ENCODE results near the gene GZF1.

GZF1 gene

DNA sequence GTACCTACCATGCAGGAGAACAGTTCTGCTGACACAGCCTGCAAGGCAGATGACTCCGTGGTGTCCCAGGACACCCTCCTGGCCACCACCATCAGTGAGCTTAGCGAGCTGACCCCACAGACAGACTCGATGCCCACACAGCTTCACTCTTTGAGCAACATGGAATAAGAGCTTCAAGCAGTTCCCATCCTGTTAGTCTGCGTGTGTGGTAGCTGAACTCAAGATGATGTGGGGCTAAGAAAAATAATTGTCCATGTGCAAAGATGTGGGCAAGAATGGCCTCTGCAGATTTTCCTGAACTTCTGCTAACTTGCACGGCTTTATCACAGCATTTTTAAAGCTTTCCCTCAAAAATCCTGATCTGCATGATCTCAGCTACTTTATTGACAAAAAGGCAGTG is 8.3 kb downstream of the GZF1 start:
- no peak for DNase-seq

DNA sequence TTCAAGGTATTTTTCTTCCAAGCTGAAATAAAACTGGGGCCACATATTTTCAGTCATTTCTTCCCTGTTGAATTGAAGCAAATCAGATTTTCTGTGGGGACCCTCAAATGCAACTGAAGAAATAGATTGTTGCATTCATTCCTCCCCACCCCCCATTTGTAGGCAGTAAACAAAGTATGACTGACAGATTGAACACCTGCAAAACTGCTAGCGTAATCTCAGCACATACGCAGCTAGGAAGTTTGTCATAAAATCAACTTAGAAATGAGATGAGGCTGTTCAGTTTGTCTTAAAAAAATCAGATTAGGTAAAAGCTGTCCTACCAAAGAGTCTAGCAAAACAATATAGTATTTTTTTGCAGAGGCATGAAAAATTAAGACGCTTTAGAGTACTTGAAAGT is 8.9 kb downstream of the GZF1 start:
- no peak for DNase-seq

DNA sequence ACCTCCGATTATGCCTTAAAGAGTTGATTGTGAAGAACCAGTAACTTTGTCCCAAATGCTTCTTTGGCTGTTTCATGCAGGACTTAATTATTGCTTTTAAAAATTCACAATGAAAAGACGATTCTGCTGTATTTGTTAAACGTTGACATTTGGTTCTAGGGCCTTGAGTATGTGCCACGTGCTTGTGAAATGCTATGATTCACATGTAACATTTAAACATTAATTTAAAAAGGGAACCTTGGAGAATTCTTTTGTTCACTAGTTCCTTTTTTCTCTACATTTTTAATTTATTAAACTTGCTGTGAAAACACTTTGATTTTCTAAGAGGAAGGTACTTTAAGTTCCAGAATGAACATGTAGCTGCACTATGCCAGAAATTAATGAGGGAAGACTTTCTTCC is 9.5 kb downstream of the GZF1 start:
- DNase-seq, result no peak

DNA sequence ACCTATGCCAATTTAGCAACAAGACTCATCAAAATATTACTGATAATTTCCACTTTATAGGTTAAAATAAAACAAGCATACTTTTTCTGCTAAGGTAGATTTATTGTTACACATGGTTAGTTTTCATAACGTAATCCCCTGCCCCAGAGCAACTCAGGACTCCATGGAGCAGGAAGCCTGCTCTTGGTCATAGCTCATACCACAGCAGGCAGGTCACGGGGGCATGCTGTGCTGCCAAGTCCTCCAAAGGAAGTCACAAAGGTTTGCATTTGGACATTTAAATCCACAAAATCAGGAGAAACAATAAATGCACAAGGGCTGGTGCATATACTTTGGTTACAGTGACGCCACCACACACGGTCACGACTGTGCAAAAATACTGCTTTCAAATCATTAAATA is 12.5 kb downstream of the GZF1 start:
- DNase-seq, result no peak

DNA sequence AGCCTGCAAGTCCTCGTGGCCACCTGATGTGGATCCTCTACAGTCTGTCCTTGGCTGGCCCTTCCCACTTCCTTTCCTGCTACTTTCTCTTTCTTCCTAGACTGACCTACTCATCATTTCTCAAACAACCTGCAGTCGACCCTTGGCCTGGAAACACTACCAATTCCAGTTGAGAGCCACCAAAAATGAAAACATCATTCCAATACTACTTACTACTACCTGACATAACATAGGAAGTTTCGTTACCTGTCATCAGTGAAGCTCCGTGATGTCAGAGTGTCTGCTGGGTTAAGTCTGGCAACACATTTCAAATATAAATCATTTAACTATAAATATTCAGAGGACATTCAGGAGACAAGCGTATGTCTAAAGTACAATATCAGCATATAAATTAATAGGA is 13.8 kb downstream of the GZF1 start:
- no peak for DNase-seq

DNA sequence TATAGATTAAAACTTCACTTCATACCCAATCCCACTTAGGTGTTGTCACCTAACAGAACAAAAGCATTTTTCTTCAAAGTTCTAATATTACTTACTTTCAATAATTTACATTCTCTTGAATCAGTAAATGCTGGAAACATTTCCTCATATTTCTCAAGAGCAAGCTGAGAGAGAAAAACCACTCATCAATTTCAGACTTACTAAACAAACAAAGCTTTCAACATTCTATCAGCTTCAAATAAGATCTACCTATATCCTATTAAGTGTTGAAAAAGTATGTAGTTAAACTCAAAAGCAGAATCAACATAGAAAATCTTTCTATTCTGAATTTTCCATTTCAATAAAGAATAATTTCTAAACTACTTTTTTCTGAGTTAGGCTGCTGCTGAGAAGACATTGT is 17.8 kb downstream of the GZF1 start:
- no peak for DNase-seq

DNA sequence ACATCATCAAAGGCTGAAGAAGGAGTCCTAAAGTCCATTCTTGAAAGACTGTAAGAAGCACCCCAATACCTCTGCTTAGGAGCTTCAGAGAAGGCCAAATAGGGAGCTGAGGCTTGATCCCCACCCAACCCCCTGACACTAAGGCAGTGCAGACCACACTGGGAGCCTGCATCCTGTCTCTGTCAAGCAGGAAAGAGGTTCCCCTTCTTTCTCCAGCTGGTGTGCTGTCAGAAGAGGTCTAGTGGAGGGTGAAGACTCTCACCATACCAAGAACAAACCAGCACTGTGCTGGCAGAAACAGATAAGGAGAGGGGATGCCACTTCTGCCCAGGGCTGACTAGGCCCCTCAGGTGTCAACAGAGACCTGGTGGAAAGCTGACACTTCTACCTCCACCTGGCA is 19.9 kb downstream of the GZF1 start:
- no peak for DNase-seq

DNA sequence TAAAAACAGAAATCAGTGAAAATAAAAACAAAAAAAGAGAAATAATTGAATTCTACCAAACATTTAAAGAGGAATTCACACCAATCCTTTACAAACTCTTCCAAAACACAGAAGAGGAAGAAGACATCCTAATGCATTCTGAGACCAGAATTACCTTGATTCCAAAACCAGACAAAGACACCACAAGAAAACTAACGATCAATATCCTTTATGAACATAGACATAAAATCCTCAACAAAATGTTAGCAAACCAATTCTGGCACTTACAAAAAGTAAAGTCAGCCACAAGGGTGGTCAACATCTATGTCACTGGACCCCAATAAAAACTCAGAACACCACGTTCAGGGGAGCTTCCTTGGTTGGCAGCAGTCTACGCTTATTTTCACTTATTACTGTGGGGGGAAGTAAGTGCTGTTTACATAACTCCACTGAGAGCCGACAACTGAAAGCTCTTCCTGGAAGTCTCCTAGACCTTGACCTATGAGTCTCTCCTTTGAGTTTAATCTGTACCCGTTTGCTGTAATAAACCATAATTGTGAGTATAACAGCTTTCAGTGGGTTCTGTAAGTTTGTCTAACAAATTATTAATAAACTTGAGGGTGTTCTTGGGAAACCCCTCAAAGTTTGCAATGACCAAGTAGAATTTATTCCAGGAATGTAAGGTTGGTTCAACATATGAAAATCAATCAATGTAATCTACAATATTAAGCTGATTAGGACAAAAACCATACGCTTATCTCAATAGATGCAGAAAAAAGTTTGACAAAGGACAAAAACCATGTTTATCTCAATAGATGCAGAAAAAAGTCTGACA is 24.5 kb downstream of the GZF1 start:
- DNase-seq, result no peak

DNA sequence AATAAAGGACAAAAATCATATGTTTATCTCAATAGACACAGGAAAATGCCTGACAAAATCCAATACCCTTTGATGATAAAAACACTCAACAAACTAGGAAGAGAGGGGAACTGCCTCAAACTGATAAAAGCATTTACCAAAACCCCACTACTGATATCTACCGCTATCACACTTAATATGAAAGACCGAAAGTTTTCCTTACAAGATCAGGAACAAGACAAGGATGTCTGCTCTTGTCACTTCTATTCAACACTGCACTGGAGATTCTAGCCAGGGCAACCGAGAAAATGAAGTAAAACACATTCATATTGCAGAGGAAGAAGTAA is 25.1 kb downstream of the GZF1 start:
- no peak for DNase-seq

DNA sequence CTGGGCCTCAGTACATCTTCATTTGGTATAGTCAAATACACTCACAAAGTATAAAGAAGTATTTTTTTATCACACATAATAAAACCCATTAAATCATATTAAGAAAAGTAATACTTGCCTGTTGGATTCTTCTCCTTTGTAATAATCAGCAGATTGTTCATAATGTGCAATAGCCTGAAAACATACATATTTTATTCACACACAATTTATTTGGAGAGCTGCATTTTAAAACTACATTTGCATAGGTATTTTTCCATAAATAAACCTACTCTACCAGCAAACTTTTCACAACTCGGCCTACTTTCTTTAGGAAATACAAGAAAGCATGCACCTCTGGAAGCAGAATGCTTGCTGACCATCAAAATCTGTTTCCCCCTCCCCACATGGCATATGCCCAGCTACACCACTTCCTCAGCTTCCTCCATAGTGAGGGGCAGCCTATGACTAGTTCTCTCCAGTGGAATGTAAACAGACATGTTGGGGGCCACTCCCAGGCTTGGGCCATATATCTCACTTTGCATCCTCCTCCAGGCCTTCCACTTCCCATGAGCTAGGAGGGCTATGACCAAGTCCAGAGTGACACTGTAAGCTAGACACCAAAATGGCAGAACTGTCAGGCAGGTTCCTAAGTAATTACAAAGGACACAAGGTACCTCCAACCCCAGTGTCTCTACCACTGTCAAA is 28.3 kb downstream of the GZF1 start:
- DNase-seq, result no peak

DNA sequence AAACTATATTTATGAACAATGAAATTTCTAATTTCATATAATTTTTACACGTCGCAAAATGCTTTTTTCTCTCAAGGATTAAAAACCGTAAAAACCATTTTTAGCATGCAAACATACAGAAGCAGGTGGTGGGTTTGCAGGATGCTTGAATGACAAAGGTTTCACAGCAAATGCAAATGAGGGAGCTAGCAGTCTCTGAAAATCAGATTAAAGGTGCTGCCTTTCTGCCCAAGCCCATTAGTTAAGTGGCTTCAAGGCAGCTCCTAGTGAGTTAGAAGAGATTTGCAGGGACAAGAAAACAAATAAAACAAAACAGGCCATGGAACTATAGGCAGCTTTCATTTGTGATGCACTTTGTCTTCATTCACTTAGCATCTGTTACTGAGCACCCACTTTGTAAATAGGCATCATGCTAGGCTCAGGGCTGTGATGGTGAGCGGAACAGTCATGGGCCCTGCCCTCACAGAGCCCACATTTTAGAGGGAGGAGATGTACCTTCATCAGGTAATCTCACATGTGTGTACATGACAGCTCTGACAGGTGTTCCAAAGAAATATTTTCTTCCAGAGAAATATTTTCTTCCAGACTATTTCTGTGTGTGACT is 29.8 kb downstream of the GZF1 start:
- no peak for DNase-seq

DNA sequence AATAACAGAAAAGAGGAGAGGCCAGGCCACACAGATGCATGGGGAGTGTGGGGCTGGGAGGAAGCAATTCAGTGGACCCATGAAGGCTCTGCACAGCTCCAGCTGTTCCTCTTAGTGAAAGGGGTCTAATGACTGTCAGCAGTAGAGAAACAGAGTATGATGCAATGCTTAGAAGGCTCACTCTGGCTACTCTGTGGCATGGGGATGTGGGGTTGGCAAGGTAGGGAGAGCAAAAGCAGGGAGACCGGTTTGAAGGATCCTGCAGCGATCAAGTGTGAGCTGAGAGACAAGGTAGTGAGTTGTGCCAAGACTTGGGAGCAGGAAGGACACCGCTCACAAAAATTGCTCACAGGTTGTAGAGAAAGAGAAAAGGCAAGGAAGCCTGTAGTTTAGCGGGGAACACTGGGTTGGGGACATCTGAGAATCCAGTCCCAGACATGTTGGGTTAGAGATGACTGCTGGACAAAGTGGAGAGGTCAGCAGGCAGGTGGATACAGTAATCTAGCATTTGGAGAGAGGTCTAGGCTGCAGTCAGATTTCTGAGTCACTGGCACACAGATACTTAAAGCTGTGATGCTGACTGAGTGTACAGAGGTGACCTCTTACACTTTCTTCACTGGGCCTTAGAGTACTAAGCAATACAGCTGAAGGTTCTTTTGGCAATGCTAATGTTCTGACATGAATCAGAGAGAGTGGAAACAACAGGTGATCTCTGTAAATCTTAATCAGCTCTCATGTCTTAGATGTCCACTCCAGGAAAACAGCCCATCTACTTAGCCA is 32.2 kb downstream of the GZF1 start:
- DNase-seq, result no peak

DNA sequence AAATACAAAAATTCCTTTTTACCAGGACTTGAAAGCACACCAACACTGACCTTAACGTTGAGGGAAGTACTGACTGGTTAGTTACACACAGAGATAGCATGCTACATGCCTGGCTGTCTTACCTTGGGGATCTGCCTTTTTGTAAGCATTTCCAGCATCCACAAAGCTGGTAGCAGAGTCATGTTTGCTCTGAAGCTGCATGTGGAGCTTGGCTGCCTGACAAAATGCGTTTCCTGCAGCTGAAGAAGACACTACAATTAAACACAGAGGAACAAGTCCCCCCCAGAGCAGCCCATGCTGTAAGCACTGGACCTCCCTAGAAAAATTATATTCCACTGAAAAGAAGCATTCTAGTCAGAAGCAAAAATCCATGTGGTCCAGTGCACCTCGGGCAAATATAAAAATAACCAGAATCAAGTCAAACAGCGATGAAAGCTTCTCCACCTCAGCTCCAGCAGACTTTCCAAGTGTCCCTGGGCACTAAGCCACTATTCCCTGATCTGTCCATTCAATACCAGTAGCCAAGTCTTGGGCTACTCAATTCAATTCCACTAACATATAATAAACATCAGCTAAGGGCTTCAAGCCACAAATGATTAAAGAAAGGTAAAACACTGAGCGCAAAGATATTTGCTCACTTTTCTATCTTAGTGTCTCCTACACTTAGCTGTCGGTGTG is 35.1 kb downstream of the GZF1 start:
- DNase-seq, result no peak

DNA sequence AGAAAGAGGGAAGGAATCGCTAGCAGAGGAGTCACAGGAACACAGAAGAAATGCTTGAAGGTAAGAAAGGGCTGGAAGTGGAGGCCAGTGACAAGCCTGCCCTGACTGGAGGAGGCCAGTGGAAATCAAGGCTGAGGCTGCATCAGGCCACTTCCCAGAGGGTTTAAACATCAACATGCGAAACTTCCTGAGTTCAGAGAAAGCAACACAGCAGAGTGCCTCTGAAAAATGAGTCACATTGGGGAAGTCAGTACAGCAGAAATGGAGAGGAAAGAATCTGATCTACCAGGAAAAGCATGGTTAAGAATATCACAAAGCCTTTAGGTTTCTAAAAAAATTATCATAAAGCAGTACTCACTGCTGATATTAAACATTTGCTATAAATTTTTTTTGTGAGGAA is 36.0 kb downstream of the GZF1 start:
- no peak for DNase-seq

DNA sequence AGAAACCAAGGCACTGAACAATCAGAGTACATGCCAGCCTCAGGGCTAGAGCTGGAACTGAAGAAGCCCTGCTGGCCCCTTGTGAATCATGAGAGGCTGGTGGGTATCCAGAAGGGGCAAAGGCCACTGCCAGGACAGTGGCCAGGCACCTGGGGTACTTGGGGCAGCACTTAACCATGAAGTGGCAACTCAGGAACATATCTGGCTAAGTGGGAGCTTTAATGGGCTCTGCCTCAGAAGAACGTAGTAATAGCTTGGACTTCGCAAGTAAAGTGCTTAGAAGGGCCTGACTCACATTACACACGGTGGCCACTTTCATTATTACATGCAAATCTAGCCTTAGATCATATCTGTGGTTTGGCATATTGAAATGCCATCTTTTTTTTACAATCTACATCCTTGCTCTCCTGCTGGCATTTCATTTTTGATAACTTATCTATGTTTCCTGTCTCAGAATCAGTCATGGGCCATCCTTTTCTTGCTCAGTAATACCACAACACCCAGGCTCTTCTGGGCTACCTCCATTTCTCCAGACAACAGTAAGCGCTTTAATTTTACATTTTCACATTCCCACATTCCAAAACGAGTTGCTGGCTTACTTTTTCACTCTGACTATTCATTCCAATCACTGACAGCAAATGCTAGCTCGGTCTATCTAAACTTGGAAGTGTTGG is 37.7 kb downstream of the GZF1 start:
- DNase-seq, result no peak

DNA sequence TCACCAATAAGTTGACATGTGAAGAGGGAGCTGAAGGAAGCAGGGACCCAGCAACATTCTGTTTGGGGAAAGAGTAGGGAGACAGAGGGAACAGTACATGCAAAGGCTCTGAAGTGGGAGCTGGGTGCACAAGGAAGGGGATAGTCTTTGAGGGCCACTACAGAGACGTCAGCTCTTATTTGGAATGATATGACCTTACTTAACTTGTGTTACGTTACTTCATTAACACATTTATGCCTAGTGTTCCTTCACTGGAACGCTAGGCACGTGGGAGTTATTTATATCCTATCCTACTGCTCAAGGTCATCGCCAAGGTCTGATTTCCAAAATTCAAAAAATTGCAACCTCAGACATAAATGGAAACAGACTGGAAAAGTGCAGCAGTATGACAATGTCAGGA is 39.1 kb downstream of the GZF1 start:
- DNase-seq, result no peak

DNA sequence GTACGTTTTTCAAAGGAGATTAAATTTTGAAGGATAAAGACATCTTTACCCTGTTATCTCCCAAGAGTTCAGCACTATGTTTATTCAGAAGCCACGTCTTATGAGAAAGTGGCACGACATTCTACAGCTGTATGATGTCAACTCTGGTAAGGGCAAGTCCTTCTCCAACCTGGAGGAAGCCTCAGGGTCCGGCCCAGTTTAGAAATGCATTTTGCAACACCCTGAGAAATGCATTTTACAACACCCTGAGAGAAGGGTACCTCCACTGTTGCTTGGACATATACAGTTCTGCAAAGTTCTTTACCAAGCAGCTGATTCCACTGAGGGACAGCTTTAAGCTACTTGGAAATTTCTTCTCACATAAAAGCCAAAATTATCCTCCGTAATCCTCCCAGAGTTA is 41.8 kb downstream of the GZF1 start:
- no peak for DNase-seq

DNA sequence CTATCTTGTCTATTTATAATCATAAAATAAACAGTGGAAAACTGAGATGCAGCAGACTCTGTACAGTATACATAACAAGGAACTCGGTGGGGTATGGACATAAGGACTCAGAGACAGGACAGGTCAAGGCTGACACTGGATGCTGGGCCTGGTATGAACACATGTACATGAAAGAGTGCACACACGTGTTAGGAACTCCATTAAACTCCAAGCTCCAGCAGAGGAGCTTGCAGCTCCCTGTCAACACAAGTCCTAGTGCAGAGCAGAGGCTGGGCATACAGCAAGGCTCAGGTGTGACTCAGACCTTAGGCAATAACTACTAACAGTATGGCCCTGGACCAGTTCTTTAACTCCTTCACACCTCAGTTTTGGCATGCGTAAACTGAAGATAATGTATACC is 42.2 kb downstream of the GZF1 start:
- no peak for DNase-seq

DNA sequence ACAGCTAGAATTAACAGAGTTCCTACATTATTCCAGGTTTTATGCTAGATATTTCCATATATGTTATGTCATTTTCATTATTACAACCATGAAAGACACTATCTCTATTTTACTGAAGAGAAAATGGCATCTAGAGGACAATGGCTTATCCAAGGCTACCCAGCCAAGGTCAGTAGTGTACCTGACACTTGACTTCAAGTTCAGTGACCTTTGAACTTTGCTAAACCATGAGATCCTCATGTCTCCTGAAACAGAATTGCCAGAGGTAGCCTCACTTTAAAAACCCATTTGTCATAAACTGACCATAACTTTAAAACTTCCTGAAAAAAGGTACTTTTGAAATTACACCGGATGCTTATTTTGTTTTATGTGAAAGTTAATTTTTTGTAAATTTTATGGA is 44.9 kb downstream of the GZF1 start:
- no peak for DNase-seq

DNA sequence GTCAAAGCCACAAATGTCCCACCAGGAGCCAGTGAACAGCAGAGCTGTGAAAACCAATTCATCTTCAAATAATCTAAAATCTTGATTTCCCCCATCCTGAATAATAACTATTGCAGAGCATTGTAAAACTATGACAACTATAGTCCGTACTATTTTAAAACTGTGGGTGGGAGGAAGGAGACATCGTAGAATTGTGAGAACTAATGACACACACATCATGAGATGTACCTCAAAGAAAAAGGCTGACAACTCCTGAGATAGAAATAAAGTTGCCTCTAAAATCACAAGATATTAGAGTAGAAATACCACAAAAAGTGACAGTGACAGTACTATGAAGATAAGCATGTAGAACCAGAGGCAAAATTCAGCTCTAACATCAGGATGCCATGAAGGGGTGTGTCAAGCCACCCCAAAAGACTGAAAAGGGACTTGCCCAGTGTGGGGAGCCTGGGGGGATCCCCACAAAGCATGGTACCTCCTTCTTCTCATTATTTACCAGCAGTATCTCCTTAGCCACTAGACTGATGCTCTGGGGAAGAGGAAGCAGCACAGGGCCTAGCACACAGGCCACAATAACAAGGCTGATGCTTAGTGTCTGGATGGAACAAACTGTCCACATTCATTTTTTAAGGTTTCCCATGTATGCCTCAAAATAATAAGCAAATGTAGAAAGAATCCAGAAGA is 45.9 kb downstream of the GZF1 start:
- no peak for DNase-seq

DNA sequence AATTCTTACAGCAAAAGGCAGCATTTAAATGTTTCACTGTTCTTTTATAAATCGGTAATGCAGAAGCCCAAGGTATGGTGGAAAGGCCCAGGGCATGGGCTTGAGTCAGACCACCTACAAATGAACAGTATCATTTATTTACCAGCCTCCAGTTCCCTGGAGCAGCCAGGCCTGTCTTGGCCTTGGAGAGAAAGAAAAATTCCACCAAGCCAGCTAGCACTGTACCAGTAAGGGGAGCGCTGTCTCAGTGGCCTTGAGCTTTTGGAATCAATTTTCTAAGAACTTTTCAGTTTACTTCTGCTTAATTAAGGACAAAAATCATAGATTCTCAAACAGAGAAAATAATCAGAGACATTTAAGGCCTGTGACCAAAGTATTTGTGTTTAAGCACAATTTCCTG is 47.0 kb downstream of the GZF1 start:
- no peak for DNase-seq

DNA sequence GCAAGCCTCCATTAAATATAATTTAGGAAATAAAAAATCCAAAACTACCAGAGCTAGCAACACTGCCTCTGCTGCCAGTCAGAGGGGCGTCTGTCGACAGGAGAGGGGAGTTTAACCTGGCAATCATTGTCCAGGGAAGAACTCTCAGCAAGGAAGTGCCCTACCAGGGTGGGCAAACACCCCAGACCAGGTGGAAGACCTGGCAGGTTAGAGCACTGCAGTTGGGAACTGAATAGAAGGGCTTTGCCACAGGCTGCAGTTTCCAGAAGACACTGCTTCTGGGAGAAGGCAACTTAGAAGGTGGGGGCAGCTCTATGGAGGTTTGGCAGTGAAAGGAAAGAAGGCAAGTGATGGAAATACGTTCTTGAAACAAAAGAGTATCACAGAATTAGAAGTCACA is 47.8 kb downstream of the GZF1 start:
- DNase-seq, result no peak

Data from activated naive CD4-positive, alpha-beta T cell treated with anti-CD3 and anti-CD28 coated beads, Interleukin-2, amount 50 U/mL, for 16 hours (primary cell).